PC-9 (cell line): ENCODE measurements around the gene GSX2. TPM values are rescaled to one million over a fixed set of nuclear protein-coding genes. Genes with fewer than 3 reads are reported as not detected.

ENCODE experiments used
- BruUV-seq: library from RNA; stranded (reverse); fragments of 400-500 nt; replicated peaks from 2 replicates; lab custom pipeline; 2021; lab: Mats Ljungman, UMichigan
- CTCF ChIA-PET: fragments of 300-600 bp; sonication (Branson Sonifier 250); formaldehyde crosslinking; loops from one replicate; lab custom pipeline; 2022; ENCODE audit warnings: antibody characterized with exemption; lab: Charles Lee
- POLR2A ChIA-PET: fragments of 300-600 bp; sonication (Branson Sonifier 250); formaldehyde crosslinking; loops from one replicate; lab custom pipeline; 2022; ENCODE audit warnings: antibody characterized with exemption; ENCODE audit not compliant: unreplicated experiment; lab: Charles Lee
- DNase-seq, 2 experiments: peaks; one replicate each; pipeline versions ENCODE4 v3.0.0 to v3.0.0-alpha.2; 2015 to 2022; ENCODE audit warnings: mixed read lengths in 1 of 2
- H2AFZ ChIP-seq: fragments of 200-600 bp; sonication (generic); 2 replicates; pipeline ENCODE4 v1.8.1; 2017; ENCODE audit warnings: antibody characterized with exemption
- H3F3A ChIP-seq: fragments of 200-600 bp; sonication (generic); 2 replicates; pipeline ENCODE4 v1.8.1; 2017; ENCODE audit warnings: antibody characterized with exemption, mild to moderate bottlenecking, low read depth; ENCODE audit not compliant: insufficient read depth
- H3K27ac ChIP-seq: fragments of 200-600 bp; sonication (generic); 2 replicates; pipeline ENCODE4 v1.6.1; 2016; ENCODE audit warnings: mixed run types
- H3K27me3 ChIP-seq: fragments of 200-600 bp; sonication (generic); 2 replicates; pipeline ENCODE4 v1.6.1; 2016; ENCODE audit warnings: low read depth, mixed run types; ENCODE audit not compliant: insufficient read depth
- H3K36me3 ChIP-seq: fragments of 200-600 bp; sonication (generic); 2 replicates; pipeline ENCODE4 v1.6.1; 2016; ENCODE audit warnings: low read depth, mixed run types
- H3K4me1 ChIP-seq: fragments of 200-600 bp; sonication (generic); replicated peaks from 2 replicates; pipeline ENCODE4 v1.6.1; 2016; ENCODE audit warnings: mixed run types; ENCODE audit not compliant: insufficient read depth
- H3K4me2 ChIP-seq: fragments of 200-600 bp; sonication (generic); 2 replicates; pipeline ENCODE4 v1.6.1; 2017; ENCODE audit warnings: mixed run types
- H3K4me3 ChIP-seq: fragments of 200-600 bp; sonication (generic); 2 replicates; pipeline ENCODE4 v1.6.1; 2016; ENCODE audit warnings: mixed run types
- H3K79me2 ChIP-seq: fragments of 200-600 bp; sonication (generic); 2 replicates; pipeline ENCODE4 v1.6.1; 2017; ENCODE audit warnings: low read depth, mixed run types
- H3K9me2 ChIP-seq: fragments of 200-600 bp; sonication (generic); 2 replicates; pipeline ENCODE4 v1.8.1; 2017; ENCODE audit warnings: mild to moderate bottlenecking; ENCODE audit not compliant: insufficient read depth
- H3K9me3 ChIP-seq: fragments of 200-600 bp; sonication (generic); 2 replicates; pipeline ENCODE4 v1.8.1; 2016; ENCODE audit warnings: low read depth; ENCODE audit not compliant: insufficient read depth
- H4K20me1 ChIP-seq: fragments of 200-600 bp; sonication (generic); 2 replicates; pipeline ENCODE4 v1.8.1; 2017; ENCODE audit not compliant: insufficient read depth
- CTCF ChIP-seq: fragments of 200-600 bp; sonication (generic); conservative IDR thresholded peaks from 2 replicates; pipeline ENCODE4 v1.6.1; 2017; ENCODE audit warnings: mixed run types, antibody characterized with exemption, mild to moderate bottlenecking, moderate library complexity
- EZH2 ChIP-seq: fragments of 200-600 bp; sonication (generic); IDR thresholded peaks from 2 replicates; pipeline ENCODE4 v1.8.0; 2017; ENCODE audit warnings: antibody characterized with exemption, low read depth
- intact Hi-C: fragments of 100-400 bp; cut with micrococcal nuclease; formaldehyde crosslinking; loops from one replicate; pipeline ENCODE4 v1.10.0; 2022; ENCODE audit not compliant: unreplicated experiment
- total RNA-seq: library from RNA; stranded (reverse); gene quantifications from 2 replicates; pipeline ENCODE4 v1.2.3, GENCODE V29; 2021

Gene GSX2
- total RNA-seq, 1 experiment from 2014 or later: not detected

DNA sequence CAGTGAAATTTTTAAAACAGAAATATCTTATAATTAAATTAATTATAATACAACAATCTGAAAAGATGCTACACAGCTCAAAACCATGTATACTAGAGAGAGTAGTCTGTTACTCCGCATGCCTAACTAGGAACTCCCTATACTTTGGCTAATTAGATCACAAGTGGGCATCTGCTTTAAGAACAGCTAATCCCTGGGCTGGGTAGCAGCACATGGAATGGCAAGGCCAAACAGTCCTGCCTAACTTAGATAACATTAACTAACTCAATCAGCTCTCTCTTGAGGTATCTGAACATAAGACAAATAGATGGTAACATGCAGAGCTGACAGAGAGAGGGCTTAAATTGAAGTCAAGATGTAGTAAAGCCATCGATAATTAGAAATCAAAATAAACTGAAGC lies 45.5 kb upstream of the GSX2 start:
- Histone ChIP-seq H3K9me2 (no peaks in the 10 kb centered on the region), H3K4me2 (no peak overlapping the region), H3K27me3 (no peaks in the 10 kb centered on the region), H3K4me1 (no peaks in the 10 kb centered on the region), H3K79me2 (peaks cover 68% of the 10 kb centered on the region), H2AFZ (no peak overlapping the region), H3K9me3 (no peaks in the 10 kb centered on the region), H3K36me3 (no peaks in the 10 kb centered on the region), H3K27ac (no peak overlapping the region), H3K4me3 (no peak overlapping the region), H4K20me1 (peaks cover 13% of the 10 kb centered on the region), H3F3A (no peaks in the 10 kb centered on the region)
- POLR2A ChIA-PET: no interaction called here
- intact Hi-C loops: no loop called here
- BruUV-seq: no TSS peak
- no peak for DNase-seq
- CTCF ChIA-PET: no interaction called here
- TF ChIP-seq CTCF: no peak
- TF ChIP-seq EZH2: no peak

DNA sequence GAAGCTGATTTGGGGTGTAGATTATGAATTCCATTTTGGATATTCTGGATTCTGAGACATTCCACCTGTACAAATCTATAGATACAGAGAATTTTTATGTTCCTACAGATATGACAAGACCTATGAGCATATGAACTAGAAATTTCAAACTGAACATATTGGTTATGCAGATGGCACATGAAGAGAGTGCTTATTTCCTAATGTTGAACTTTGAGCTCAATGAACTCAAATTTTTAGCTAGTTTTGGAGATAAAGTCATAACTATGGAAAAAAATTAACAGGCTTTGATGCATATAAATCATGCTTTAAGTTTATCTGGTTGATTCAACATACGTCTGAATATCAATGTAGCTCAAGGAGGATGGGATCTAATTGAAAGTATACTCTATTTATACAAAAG lies 44.5 kb upstream of the GSX2 start:
- Histone ChIP-seq H3K4me3 (no peak overlapping the region), H3K27ac (no peak overlapping the region), H3K9me3 (no peaks in the 10 kb centered on the region), H3K36me3 (no peaks in the 10 kb centered on the region), H3K79me2 (peaks cover 78% of the 10 kb centered on the region), H3K27me3 (no peaks in the 10 kb centered on the region), H4K20me1 (peaks cover 14% of the 10 kb centered on the region; the same call in 1 of the 2 replicates), H3K9me2 (no peaks in the 10 kb centered on the region), H3K4me2 (no peak overlapping the region), H3K4me1 (0 out of 2 replicates have a peak, but pooled peaks cover under 1% of the 10 kb centered on the region), H2AFZ (no peak overlapping the region), H3F3A (no peaks in the 10 kb centered on the region)
- ChIA-PET CTCF (no interaction called here), POLR2A (no interaction called here)
- TF ChIP-seq CTCF: no peak
- no peak for TF ChIP-seq EZH2
- intact Hi-C loops: no loop called here
- no TSS peak for BruUV-seq
- DNase-seq: no peak

DNA sequence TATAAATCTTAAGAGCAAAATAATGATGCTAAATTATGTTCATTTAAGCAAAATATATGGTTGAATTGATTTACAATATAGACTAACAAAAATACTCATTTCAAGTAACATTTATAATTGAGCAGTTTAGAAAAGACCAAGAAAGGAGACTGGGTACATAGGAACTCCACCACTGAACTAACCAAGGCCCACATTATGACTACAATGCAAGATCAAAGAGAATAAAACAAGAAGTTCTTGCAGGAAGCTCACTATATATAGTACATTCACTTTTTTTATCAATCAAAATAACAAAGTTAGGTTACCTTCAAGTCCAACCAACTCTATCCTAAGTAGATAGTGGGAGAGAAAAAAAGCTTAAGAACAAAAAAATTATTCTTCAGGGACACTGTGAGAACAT lies 43.6 kb upstream of the GSX2 start:
- ChIA-PET POLR2A (no interaction called here), CTCF (interaction anchor here (0.6 kb wide), 1 partner anchor 12 kb away, joined by 3 read pairs; no protein-coding TSS in a partner anchor)
- TF ChIP-seq CTCF: no peak
- no peak for TF ChIP-seq EZH2
- H3K4me2 ChIP-seq: no peak overlapping the region
- H3K9me3 ChIP-seq: no peaks in the 10 kb centered on the region
- no peak for DNase-seq
- BruUV-seq: no TSS peak
- no peaks in the 10 kb centered on the region for H3K36me3 ChIP-seq
- intact Hi-C loops: no loop called here
- H3K27me3 ChIP-seq: no peaks in the 10 kb centered on the region
- H3K4me3 ChIP-seq: no peak overlapping the region
- H3K79me2 ChIP-seq: peaks cover 87% of the 10 kb centered on the region
- H3K9me2 ChIP-seq: no peaks in the 10 kb centered on the region
- 0 out of 2 replicates have a peak, but pooled peaks cover 5% of the 10 kb centered on the region for H3K4me1 ChIP-seq
- H4K20me1 ChIP-seq: peaks cover 18% of the 10 kb centered on the region; the same call in 1 of the 2 replicates
- H3F3A ChIP-seq: no peaks in the 10 kb centered on the region
- no peak overlapping the region for H3K27ac ChIP-seq
- H2AFZ ChIP-seq: no peak overlapping the region
